ENCODE data around the gene PTPRR. TPM values are rescaled to one million over a fixed set of nuclear protein-coding genes. Genes with fewer than 3 reads are reported as not detected.

Gene PTPRR
- total and polyA plus RNA-seq, 5 donors, result 0.31 to 1.4 (median 0.72) TPM

DNA sequence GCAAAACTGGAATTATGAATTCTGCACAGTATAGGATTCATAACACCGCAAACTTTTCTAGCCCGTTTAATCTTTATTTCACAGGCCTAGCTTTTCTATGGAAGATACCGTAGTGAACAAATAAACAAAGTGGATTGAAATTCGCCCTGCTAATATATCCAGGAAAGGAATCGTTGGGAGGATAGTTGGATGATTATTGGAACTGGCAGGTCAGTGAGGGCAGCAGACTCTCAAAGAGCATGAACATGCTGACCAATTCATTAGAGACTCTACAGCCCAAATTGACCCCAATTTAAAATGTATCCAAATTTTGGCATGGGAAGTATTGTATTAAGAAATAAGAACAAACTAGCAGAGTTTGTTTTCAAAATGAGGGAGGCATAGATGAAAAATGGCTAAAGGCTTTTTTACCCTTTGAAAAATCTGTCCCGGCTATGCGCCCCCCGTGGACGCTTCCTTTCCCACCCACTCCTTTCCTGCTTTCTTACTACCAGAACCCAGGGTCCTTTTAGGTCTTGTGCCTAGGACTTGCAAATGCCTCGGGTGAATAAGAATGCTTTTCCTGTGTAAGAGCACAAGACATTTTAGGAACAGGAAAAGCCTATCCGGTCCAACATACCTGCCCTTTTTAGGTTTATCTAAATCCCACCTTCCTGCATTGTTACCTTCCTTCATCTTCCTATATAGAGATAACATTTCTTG, 198.7 kb downstream of the PTPRR start:
- Histone ChIP-seq H3K27ac (ENCODE audit: low read length) (peak overlapping the region; percentile 77), H3K4me1 (ENCODE audit: control insufficient read depth, insufficient read depth, low read length) (no peaks in the 10 kb centered on the region), H3K4me3 (ENCODE audit: low read length) (no peak overlapping the region), H3K9me3 (ENCODE audit: control insufficient read depth, low read length) (no peaks in the 10 kb centered on the region), H3K27me3 (ENCODE audit: control insufficient read depth, insufficient read depth) (no peaks in the 10 kb centered on the region)
- DNase-seq, result peak in 1 of 3 donors; percentile 55
- ATAC-seq, result peak; percentile 52 to 65
- intact Hi-C loops (cut with DNase I), result loop anchor here in 3 of 4 donors (5.0 to 10.0 kb wide), 2 partner anchors 130 to 837 kb away; no protein-coding TSS in a partner anchor
- WGBS, result 52% methylated on average over 11 of the region's 11 CpGs

DNA sequence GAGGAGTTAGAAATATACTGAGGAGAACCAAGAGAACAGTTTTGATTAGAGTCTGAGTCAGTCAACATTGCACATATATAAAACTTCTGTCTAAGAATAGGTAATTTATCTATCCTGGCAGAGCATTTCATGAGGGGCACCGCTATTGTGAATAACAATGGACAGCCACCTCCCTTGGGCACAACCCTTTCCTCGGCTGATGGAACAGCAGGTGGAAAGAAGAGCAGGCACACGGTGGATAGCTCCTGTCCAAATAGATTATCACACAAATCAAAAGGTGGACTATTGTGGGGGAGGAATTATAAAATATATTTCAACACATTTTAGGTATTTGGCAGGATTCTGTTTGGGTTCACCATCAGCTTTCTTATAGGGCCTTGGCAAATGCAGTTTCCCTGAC, 199.3 kb downstream of the PTPRR start:
- H3K9me3 ChIP-seq (ENCODE audit: control insufficient read depth, low read length), result no peaks in the 10 kb centered on the region
- intact Hi-C loops (cut with DNase I), result loop anchor here in 3 of 4 donors (5.0 to 10.0 kb wide), 2 partner anchors 129 to 836 kb away; no protein-coding TSS in a partner anchor
- H3K4me3 ChIP-seq (ENCODE audit: low read length), result no peak overlapping the region
- H3K27me3 ChIP-seq (ENCODE audit: control insufficient read depth, insufficient read depth), result no peaks in the 10 kb centered on the region
- no peaks in the 10 kb centered on the region for H3K4me1 ChIP-seq (ENCODE audit: control insufficient read depth, insufficient read depth, low read length)
- ATAC-seq, result no peak
- WGBS, result 65% methylated on average over 3 of the region's 3 CpGs
- H3K27ac ChIP-seq (ENCODE audit: low read length), result peak overlapping the region; percentile 32
- no peak for DNase-seq

DNA sequence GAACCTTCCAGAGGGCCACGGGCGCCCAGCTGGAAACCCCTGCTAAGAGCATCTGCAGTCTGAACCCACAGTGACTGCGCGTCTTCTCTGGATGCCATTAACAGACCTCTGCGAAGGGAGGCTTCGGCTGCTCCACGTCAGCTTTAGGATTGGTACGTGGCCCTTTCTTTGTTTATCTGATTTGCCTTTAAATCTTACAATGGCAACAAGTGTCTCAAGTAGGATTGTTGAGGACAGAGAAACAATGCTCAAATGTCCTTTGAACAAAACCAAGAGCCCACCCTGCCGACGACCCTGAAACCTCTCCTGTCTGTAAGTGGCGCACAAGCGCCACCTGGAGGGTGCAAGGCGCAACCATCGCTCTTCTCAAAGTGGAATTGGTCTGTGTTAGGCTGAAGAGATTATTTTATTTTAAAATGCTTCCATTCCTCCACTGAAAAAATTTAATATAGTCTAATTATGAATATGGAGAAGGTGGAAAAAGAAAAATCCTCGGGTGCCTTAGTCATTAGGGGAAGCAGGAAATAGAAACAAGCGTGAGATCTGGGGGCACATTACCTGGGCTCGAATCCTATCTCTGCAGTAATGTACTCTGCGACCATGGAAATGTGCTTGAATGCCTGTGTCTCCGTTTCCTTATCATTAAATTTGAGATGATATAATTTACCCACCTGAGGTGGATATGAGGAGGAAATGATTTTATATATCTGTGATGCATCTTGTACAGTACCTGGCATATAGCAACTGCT, 200.7 kb downstream of the PTPRR start:
- DNase-seq, result peak; percentile 44 to 72 (median 67)
- WGBS, result 20% methylated on average over 19 of the region's 19 CpGs
- no peaks in the 10 kb centered on the region for H3K4me1 ChIP-seq (ENCODE audit: control insufficient read depth, insufficient read depth, low read length)
- peak; percentile 72 to 79 for ATAC-seq
- peak overlapping the region; percentile 30 for H3K4me3 ChIP-seq (ENCODE audit: low read length)
- intact Hi-C loops (cut with DNase I), result loop anchor here (5.0 to 10.0 kb wide), 2 partner anchors 128 to 835 kb away; no protein-coding TSS in a partner anchor
- peak overlapping the region; percentile 85 for H3K27ac ChIP-seq (ENCODE audit: low read length)
- no peaks in the 10 kb centered on the region for H3K27me3 ChIP-seq (ENCODE audit: control insufficient read depth, insufficient read depth)
- H3K9me3 ChIP-seq (ENCODE audit: control insufficient read depth, low read length), result no peaks in the 10 kb centered on the region

DNA sequence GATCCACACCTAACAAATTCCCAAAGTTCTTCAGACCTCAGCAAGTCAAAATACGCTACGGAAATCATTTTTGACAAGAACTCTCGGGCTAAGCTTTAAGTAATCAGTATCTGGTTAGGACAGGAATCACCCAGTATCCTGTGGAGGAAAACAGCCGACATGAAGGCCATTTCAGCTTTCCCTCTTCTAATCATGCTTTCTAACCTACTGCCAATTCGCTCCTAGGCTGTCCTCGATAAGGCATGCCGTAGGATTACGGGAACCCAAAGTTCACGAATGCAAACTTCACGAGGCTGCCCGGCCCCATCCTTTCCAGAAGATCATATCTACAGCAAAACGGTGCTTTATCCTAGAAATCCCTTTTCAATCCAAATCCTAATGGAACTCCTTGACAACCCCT, 201.5 kb downstream of the PTPRR start:
- intact Hi-C loops (cut with DNase I), result loop anchor here in 2 of 4 donors (5.0 kb wide), 1 partner anchor 127 kb away; no protein-coding TSS in a partner anchor
- no peaks in the 10 kb centered on the region for H3K27me3 ChIP-seq (ENCODE audit: control insufficient read depth, insufficient read depth)
- DNase-seq (peak in 1 of 3 donors; percentile 62), ATAC-seq (peak; percentile 81 to 88)
- no peaks in the 10 kb centered on the region for H3K9me3 ChIP-seq (ENCODE audit: control insufficient read depth, low read length)
- H3K4me3 ChIP-seq (ENCODE audit: low read length), result no peak overlapping the region
- whole genome bisulfite sequencing, result 70% methylated on average over 12 of the region's 12 CpGs
- peak overlapping the region; percentile 56 for H3K27ac ChIP-seq (ENCODE audit: low read length)
- H3K4me1 ChIP-seq (ENCODE audit: control insufficient read depth, insufficient read depth, low read length), result no peaks in the 10 kb centered on the region

DNA sequence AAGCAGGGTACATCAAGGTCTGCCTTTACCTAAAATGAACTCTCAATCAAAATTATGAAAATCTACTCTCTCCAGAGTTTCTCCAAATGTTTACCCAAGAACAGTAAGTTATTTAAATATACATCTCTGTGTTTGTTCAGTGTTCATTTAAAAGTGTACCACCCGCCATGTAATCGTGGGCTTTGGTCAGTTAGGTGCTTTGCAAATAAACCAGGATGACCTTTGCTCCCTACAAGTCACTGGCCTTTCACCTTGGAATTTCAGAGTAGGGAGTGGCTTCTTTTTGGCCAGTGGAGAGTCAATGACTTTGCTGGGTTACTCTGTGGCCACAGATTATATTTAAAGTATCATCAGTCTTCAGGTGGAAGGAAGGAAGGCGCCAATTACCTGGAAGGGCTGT, 208.7 kb downstream of the PTPRR start:
- H3K4me1 ChIP-seq (ENCODE audit: control insufficient read depth, insufficient read depth, low read length), result no peaks in the 10 kb centered on the region
- no peaks in the 10 kb centered on the region for H3K27me3 ChIP-seq (ENCODE audit: control insufficient read depth, insufficient read depth)
- WGBS, result 55% methylated on average over 3 of the region's 3 CpGs
- no peaks in the 10 kb centered on the region for H3K9me3 ChIP-seq (ENCODE audit: control insufficient read depth, low read length)
- H3K4me3 ChIP-seq (ENCODE audit: low read length), result no peak overlapping the region
- no peak for ATAC-seq
- DNase-seq, result no peak
- intact Hi-C loops (cut with DNase I), result no loop called here
- H3K27ac ChIP-seq (ENCODE audit: low read length), result no peak overlapping the region

DNA sequence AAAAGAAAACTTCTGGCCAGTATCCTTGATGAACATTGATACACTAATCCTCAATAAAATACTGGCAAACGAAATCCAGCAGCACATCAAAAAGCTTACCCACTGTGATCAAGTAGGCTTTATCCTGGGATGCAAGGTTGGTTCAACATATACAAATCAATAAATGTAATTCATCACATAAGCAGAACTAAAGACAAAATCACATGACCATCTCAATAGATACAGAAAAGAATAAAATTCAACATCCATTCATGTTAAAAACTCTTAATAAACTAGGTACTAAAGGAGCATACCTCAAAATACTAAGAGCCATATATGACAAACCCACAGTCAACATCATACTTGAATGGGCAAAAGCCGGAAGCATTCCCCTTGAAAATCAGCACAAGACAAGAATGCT, 211.5 kb downstream of the PTPRR start:
- DNase-seq (no peak), ATAC-seq (no peak)
- Histone ChIP-seq H3K4me3 (ENCODE audit: low read length) (no peak overlapping the region), H3K9me3 (ENCODE audit: control insufficient read depth, low read length) (no peaks in the 10 kb centered on the region), H3K27me3 (ENCODE audit: control insufficient read depth, insufficient read depth) (no peaks in the 10 kb centered on the region), H3K4me1 (ENCODE audit: control insufficient read depth, insufficient read depth, low read length) (no peaks in the 10 kb centered on the region), H3K27ac (ENCODE audit: low read length) (no peak overlapping the region)
- intact Hi-C loops (cut with DNase I), result no loop called here
- WGBS, result 68% methylated on average over 2 of the region's 2 CpGs

DNA sequence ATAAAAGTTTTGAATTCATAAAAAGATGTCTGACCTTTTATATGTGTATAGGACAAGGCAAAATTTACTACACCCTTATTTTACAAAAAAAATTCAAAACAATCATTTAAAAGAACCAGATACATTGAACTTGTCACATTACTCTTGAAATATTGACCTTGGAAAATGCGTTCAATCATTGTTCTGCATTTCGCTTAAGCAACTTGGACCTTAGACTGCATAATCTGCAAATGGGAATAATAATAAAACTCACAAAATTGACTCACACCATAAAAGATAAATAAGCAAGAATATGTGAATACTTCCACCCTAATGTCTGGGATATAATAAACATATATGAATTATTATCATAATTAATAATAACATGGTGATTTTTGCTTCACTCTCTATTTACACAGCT, 213.9 kb downstream of the PTPRR start:
- intact Hi-C loops (cut with DNase I), result no loop called here
- ATAC-seq (no peak), DNase-seq (no peak)
- H3K4me3 ChIP-seq (ENCODE audit: low read length), result no peak overlapping the region
- no peaks in the 10 kb centered on the region for H3K4me1 ChIP-seq (ENCODE audit: control insufficient read depth, insufficient read depth, low read length)
- no peaks in the 10 kb centered on the region for H3K9me3 ChIP-seq (ENCODE audit: control insufficient read depth, low read length)
- WGBS, result 95% methylated on average over 2 of the region's 2 CpGs
- no peak overlapping the region for H3K27ac ChIP-seq (ENCODE audit: low read length)
- H3K27me3 ChIP-seq (ENCODE audit: control insufficient read depth, insufficient read depth), result no peaks in the 10 kb centered on the region

DNA sequence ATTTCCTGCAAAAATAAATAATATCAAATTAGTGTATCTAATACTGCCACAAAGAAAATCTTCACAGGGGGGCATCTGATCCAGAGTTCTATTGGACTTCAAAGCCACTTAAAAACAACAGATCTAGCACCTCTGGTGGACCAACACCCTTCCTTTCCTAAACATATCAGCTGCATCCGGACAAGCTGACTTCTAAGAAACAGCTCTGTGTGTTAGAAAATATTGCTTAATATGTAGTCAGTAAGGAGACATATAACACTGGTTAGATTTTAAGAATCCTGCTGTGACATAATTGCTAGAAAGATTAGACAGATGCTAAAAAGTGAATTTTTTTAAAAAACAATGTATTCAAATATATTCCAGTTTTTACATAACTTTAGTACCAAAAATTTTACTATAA, 222.2 kb downstream of the PTPRR start:
- no peak overlapping the region for H3K27ac ChIP-seq (ENCODE audit: low read length)
- ATAC-seq (peak; percentile 40 to 94), DNase-seq (no peak)
- H3K4me3 ChIP-seq (ENCODE audit: low read length), result no peak overlapping the region
- H3K4me1 ChIP-seq (ENCODE audit: control insufficient read depth, insufficient read depth, low read length), result no peaks in the 10 kb centered on the region
- H3K9me3 ChIP-seq (ENCODE audit: control insufficient read depth, low read length), result no peaks in the 10 kb centered on the region
- no peaks in the 10 kb centered on the region for H3K27me3 ChIP-seq (ENCODE audit: control insufficient read depth, insufficient read depth)
- intact Hi-C loops (cut with DNase I), result no loop called here
- 60% methylated on average over 1 of the region's 1 CpG for WGBS

DNA sequence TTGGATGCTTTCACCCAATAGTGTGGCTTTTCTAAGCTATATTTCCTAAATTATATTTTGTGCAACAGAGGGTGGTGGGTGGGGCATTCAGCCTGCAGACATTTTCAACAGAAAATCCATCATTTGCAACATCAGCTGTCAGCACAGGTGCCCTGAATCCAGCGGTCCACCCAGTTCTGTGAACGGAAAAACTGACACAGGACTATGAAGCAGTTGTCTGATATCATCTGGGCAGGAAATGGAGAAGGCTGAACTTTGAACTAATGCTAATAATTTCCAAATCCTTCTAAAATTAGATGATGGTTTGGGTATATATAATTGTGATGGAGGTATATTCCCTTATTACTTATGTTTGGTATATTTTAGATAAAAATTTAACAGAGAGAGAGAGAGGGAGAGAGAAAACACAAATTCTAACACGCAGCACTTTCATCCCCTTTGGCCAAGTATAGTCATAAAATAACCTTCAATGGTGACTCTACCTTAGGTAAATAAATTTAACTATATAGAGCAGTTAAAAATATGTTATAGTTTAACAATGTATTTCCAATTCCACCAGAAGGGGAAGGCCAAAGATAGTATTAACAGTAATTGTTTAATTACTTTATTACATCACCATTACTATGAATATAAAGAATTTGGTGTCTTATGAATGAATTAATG, 225.0 kb downstream of the PTPRR start:
- 46% methylated on average over 3 of the region's 3 CpGs for WGBS
- DNase-seq, result no peak

DNA sequence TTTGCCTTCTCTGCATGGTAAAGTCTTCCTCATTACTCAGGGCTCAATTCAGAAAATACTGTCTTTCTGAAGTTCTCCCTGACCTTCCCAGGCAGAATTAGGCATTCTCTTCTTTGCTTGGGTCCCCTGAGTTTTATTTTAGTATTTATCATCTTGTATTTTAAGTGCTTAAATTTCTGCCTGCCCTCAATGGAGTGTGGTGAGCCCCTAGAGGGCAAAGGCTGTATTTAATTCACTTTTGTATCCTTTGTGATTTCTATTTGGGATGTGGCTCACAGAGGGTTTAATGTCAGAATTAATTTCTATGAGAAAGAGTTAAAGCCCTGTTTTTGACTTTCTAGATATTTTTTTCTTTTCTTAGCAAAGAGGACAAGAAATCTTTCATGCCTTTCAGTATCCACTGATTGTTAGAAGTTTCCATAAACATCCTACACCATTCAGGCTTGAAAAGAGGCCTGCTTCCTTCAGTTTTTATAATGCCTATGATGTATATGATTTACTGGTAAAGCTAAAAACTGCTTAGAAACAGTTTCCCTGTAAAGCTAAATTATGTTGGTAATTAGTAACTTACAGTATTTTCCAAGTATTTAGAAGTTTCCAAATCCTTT, 227.8 kb downstream of the PTPRR start:
- Histone ChIP-seq H3K4me3 (ENCODE audit: low read length) (no peak overlapping the region), H3K9me3 (ENCODE audit: control insufficient read depth, low read length) (no peaks in the 10 kb centered on the region), H3K27me3 (ENCODE audit: control insufficient read depth, insufficient read depth) (peaks cover 2% of the 10 kb centered on the region), H3K27ac (ENCODE audit: low read length) (no peak overlapping the region), H3K4me1 (ENCODE audit: control insufficient read depth, insufficient read depth, low read length) (no peaks in the 10 kb centered on the region)
- intact Hi-C loops (cut with DNase I), result no loop called here
- no peak for DNase-seq
- peak in 1 of 2 donors; percentile 51 for ATAC-seq

More for the DNA sequence above, 225.0 kb downstream of the PTPRR start:
- Histone ChIP-seq H3K9me3 (ENCODE audit: control insufficient read depth, low read length) (no peaks in the 10 kb centered on the region), H3K4me1 (ENCODE audit: control insufficient read depth, insufficient read depth, low read length) (no peaks in the 10 kb centered on the region), H3K4me3 (ENCODE audit: low read length) (no peak overlapping the region), H3K27me3 (ENCODE audit: control insufficient read depth, insufficient read depth) (no peaks in the 10 kb centered on the region), H3K27ac (ENCODE audit: low read length) (no peak overlapping the region)
- peak in 1 of 2 donors; percentile 68 for ATAC-seq
- intact Hi-C loops (cut with DNase I), result no loop called here
